ENCODE results near the gene CAMKK2.

Gene CAMKK2

DNA sequence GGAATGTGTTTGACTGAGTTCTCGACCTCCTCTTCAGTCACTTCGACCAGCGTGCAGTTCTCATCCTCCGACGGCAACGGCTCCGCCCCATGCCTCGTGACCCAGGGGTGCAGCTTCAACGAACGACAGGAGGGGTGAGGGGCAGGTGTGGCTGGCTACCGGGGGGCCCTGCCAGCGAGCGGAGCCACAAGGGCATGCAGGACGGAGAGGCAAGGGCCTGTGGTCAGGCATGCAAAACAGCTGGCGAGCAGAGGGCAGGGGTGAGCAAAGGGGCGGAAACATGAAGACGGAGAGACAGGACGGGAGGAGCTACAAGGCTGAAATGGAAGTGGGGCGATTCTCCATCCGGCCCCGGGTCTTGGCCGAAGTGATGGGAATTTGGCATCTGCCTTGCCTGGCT is 47.9 kb downstream of the CAMKK2 start:
- no peak overlapping the region for H3K4me3 ChIP-seq (ENCODE audit: control insufficient read depth, low read depth, low read length)
- TF ChIP-seq, protein P1, sequence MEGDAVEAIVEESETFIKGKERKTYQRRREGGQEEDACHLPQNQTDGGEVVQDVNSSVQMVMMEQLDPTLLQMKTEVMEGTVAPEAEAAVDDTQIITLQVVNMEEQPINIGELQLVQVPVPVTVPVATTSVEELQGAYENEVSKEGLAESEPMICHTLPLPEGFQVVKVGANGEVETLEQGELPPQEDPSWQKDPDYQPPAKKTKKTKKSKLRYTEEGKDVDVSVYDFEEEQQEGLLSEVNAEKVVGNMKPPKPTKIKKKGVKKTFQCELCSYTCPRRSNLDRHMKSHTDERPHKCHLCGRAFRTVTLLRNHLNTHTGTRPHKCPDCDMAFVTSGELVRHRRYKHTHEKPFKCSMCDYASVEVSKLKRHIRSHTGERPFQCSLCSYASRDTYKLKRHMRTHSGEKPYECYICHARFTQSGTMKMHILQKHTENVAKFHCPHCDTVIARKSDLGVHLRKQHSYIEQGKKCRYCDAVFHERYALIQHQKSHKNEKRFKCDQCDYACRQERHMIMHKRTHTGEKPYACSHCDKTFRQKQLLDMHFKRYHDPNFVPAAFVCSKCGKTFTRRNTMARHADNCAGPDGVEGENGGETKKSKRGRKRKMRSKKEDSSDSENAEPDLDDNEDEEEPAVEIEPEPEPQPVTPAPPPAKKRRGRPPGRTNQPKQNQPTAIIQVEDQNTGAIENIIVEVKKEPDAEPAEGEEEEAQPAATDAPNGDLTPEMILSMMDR (conservative IDR thresholded peaks at IDR 0.05; ENCODE audit: control insufficient read depth, insufficient read depth, low read depth, low read length) = no peak
- no peak for DNase-seq (ENCODE audit: low read depth)

GRCh38 chr12:121246893-121247557 is 49.5 kb downstream of the CAMKK2 start:
- H3K4me3 ChIP-seq (ENCODE audit: control insufficient read depth, low read depth, low read length) = no peak overlapping the region

DNA sequence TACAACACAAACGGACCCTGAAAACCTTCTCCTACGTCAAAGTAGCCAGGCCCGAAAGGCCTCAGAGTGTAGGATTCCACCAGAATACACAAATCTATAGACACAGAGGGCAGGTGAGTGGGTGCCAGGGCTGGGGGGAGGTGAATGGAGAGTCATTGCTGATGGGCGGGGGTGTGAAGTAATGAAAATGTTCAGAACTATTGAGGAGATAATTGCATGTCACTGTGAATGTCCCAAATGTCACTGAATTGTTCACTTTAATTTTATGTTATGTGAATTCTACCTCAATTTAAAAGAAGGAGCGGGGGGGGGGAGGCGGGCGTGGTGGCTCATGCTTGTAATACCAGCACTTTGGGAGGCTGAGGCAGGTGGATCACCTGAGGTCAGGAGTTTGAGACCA is 50.6 kb downstream of the CAMKK2 start:
- H3K4me3 ChIP-seq (ENCODE audit: control insufficient read depth, low read depth, low read length) = no peak overlapping the region
- TF ChIP-seq, protein P1 (conservative IDR thresholded peaks at IDR 0.05; ENCODE audit: control insufficient read depth, insufficient read depth, low read depth, low read length) = no peak
- DNase-seq (ENCODE audit: low read depth) = no peak

More at GRCh38 chr12:121246893-121247557, 49.5 kb downstream of the CAMKK2 start:
- TF ChIP-seq, protein P1 (conservative IDR thresholded peaks at IDR 0.05; ENCODE audit: control insufficient read depth, insufficient read depth, low read depth, low read length) = no peak
- DNase-seq (ENCODE audit: low read depth) = no peak

GRCh38 chr12:121245031-121245430 is 51.5 kb downstream of the CAMKK2 start:
- no peak overlapping the region for H3K4me3 ChIP-seq (ENCODE audit: control insufficient read depth, low read depth, low read length)
- TF ChIP-seq, protein P1 (conservative IDR thresholded peaks at IDR 0.05; ENCODE audit: control insufficient read depth, insufficient read depth, low read depth, low read length) = no peak
- no peak for DNase-seq (ENCODE audit: low read depth)

DNA sequence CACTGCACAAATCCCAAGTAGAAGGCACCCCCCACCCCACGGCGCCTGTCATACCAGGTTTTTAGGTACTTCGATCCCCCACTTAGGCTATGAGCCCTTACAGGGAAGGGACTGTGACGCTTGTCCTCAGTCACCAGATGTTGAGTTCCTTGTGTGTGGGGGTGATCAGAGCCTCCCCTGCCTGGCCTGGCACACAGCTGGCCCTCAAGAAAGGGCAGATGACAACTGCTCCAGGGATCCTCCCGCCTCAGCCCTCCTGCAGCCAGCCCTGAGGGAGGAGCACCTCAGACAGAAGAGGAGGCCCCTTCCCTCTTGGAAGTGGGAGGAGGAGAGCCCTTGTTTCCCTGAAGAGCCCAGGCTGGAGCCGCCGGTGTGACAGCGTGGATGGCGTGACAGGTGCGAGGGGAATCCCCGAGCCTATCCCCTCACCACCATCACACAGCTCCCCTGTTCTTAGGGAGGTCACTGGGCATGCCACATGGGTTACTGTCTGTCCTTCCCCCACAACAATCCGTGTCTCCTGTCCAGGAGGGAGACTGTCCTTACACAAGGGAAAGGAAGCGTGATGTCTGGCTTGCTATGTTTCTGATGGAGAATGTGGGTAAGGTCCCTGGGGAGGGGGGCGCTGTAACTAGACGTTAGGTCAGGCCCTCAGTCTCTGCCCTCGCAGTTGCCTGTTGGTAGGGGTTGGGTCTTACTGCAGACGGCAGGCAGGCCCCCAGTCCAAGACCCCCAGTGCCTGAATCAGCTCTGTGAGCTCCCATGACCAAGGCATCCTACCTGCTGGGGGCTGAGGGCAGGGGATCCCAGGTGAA is 55.1 kb downstream of the CAMKK2 start:
- DNase-seq (ENCODE audit: low read depth) = no peak
- TF ChIP-seq, protein P1 (conservative IDR thresholded peaks at IDR 0.05; ENCODE audit: control insufficient read depth, insufficient read depth, low read depth, low read length) = no peak
- no peak overlapping the region for H3K4me3 ChIP-seq (ENCODE audit: control insufficient read depth, low read depth, low read length)

DNA sequence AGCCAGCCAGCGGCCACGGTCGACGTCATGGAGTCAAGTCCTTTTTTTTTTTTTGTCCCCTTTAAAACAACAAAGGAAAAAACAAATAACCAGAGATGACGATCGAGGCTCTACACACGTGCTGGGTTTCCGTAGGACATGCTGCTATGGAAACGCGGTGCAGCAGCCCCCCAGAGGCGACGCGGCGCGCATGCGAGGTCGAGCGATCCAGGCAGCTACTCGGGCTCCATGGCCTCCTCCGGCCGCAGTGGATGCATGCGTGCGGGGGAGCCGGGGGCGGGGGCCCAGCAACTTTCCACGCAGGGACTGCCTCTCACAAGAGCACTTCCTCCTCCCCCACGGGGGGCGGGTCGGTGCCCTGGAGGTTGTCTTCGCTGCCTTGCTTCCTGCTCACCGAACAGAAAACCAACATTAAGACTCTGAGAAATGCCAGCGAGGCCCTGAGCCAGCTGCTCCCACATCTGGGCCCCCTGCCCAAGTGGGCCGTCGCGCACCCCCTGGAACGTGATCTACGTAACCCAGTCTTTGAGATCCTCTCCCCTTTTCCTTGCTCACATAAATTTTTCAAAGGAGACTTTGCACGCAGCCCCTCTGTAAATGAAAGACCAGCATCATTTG is 55.9 kb downstream of the CAMKK2 start:
- DNase-seq (ENCODE audit: low read depth) = peak; percentile 32
- H3K4me3 ChIP-seq (ENCODE audit: control insufficient read depth, low read depth, low read length) = no peak overlapping the region
- TF ChIP-seq, protein P1 (conservative IDR thresholded peaks at IDR 0.05; ENCODE audit: control insufficient read depth, insufficient read depth, low read depth, low read length) = no peak
